SU-DHL-6 (cell line): ENCODE data around the gene AGRN.
"Not testable (repeated sequence)": the region's sequence is repeated elsewhere in the genome, so short reads cannot be mapped to it uniquely, and the experiment has no call there.

Source experiments
- H2AFZ ChIP-seq: fragments of 200-600 bp; sonication (generic); 2 replicates; pipeline ENCODE4 v1.6.1; 2014; ENCODE audit warnings: low read depth, mild to moderate bottlenecking, moderate library complexity, mixed read lengths, antibody characterized with exemption, low read length; ENCODE audit not compliant: severe bottlenecking
- H3F3A ChIP-seq: fragments of 200-600 bp; shearing (Covaris generic); 2 replicates; pipeline ENCODE4 v1.6.0; 2016; ENCODE audit warnings: antibody characterized with exemption, mild to moderate bottlenecking; ENCODE audit not compliant: insufficient read depth
- H3K27ac ChIP-seq: fragments of 200-600 bp; sonication (generic); 2 replicates; pipeline ENCODE4 v1.5.1; 2016; ENCODE audit warnings: low read depth, mild to moderate bottlenecking, low read length, moderate library complexity, mixed read lengths
- H3K27me3 ChIP-seq: fragments of 200-600 bp; sonication (generic), shearing (Covaris generic); 2 replicates; pipeline ENCODE4 v1.6.0; 2014; ENCODE audit warnings: mild to moderate bottlenecking, low read length
- H3K36me3 ChIP-seq: fragments of 200-600 bp; sonication (generic); 2 replicates; pipeline ENCODE4 v1.6.1; 2014; ENCODE audit warnings: mild to moderate bottlenecking, low read length, mixed read lengths
- H3K4me2 ChIP-seq: fragments of 300-600, 200-600 bp; shearing (Covaris generic), sonication (generic); 2 replicates; pipeline ENCODE4 v1.6.0; 2014; ENCODE audit warnings: low read length, low read depth, mild to moderate bottlenecking; ENCODE audit not compliant: poor library complexity, severe bottlenecking
- H3K4me3 ChIP-seq: fragments of 200-600 bp; sonication (generic); 2 replicates; pipeline ENCODE4 v1.5.1; 2014; ENCODE audit warnings: antibody characterized with exemption, low read length, mild to moderate bottlenecking, mixed read lengths; ENCODE audit not compliant: insufficient read depth, poor library complexity, severe bottlenecking
- H3K79me2 ChIP-seq: fragments of 200-600 bp; sonication (generic); 2 replicates; pipeline ENCODE4 v1.6.1; 2014; ENCODE audit warnings: mild to moderate bottlenecking, low read length, moderate library complexity; ENCODE audit not compliant: insufficient read depth
- H3K9ac ChIP-seq: fragments of 200-600 bp; sonication (generic); 2 replicates; pipeline ENCODE4 v1.7.0; 2014; ENCODE audit warnings: mild to moderate bottlenecking, low read length
- H3K9me2 ChIP-seq: fragments of 200-600 bp; sonication (generic); replicated peaks from 2 replicates; pipeline ENCODE4 v1.6.1; 2014; ENCODE audit warnings: low read length; ENCODE audit not compliant: insufficient read depth
- H3K9me3 ChIP-seq: fragments of 200-600 bp; sonication (generic); 2 replicates; pipeline ENCODE4 v1.6.1; 2014; ENCODE audit warnings: low read length, mixed read lengths; ENCODE audit not compliant: insufficient read depth
- H4K20me1 ChIP-seq: fragments of 200-600 bp; sonication (generic); 2 replicates; pipeline ENCODE4 v1.6.1; 2014; ENCODE audit warnings: low read depth, mild to moderate bottlenecking, antibody characterized with exemption, low read length, moderate library complexity, mixed read lengths
- CTCF ChIP-seq: fragments of 200-600 bp; sonication (generic); IDR thresholded peaks from one replicate; pipeline ENCODE4 v1.5.1; 2017; ENCODE audit warnings: antibody characterized with exemption, mild to moderate bottlenecking, low read length, moderate library complexity; ENCODE audit not compliant: insufficient read depth, poor library complexity, severe bottlenecking
- EZH2phosphoT487 ChIP-seq: fragments of 200-600 bp; sonication (generic), shearing (Covaris generic); conservative IDR thresholded peaks from 2 replicates; pipeline ENCODE4 v1.6.1; 2018; ENCODE audit warnings: mild to moderate bottlenecking, antibody characterized with exemption, low read length, moderate library complexity, mixed read lengths

Gene AGRN

GRCh38 chr1:1073743-1074587 lies 54.0 kb downstream of the AGRN start, which contains the start of gene RNF223:
Gene RNF223 (minus strand): TSS chr1:1074306. CDS start chr1:1072566, 1,740 bp downstream.
- H3K9ac ChIP-seq = no peak within 1 kb of the TSS
- H4K20me1 ChIP-seq = no peaks in the 10 kb centered on the region
- no peaks in the 10 kb centered on the region for H3K36me3 ChIP-seq
- H3K4me3 ChIP-seq = no peak within 1 kb of the TSS
- no peak within 1 kb of the TSS for H3K4me2 ChIP-seq
- no peaks in the 10 kb centered on the region for H3F3A ChIP-seq
- H3K79me2 ChIP-seq = no peaks in the 10 kb centered on the region
- no peaks in the 10 kb centered on the region for H3K27me3 ChIP-seq
- H3K27ac ChIP-seq = no peak within 1 kb of the TSS
- no peaks in the 10 kb centered on the region for H3K9me3 ChIP-seq
- TF ChIP-seq EZH2phosphoT487 (no peak), CTCF (no peak)
- H2AFZ ChIP-seq = no peak within 1 kb of the TSS
- H3K9me2 ChIP-seq = no peaks in the 10 kb centered on the region

DNA sequence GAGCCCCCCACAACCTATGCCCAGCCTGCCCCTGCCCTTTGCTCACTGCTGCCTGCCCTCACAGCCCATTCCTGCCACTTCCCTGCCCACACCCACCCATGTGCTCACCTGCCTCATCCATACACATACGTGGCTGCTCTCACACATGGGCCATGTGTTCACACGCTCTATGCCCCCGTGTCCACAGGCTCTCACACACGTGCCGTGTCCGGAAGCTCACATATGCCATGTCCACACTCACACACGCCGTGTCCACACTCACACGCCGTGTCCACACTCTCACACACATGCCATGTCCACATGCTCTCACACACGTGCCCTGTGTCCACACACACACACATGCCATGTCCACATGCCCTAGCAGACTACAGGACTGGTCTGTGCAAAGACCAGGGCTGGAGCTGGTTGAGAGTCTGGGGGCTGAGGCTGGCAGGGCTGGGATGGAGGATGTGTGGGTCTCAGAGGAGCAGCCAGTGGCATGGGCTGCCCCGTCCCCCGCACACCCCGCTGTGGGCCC lies 54.8 kb downstream of the AGRN start:
- Histone ChIP-seq H3K9me2 (no peaks in the 10 kb centered on the region), H4K20me1 (no peaks in the 10 kb centered on the region), H3K4me3 (no peak overlapping the region), H3F3A (no peaks in the 10 kb centered on the region; the same call in 1 of the 2 replicates), H2AFZ (no peak overlapping the region), H3K9ac (no peak overlapping the region), H3K27me3 (no peaks in the 10 kb centered on the region), H3K79me2 (no peaks in the 10 kb centered on the region), H3K36me3 (no peaks in the 10 kb centered on the region), H3K9me3 (no peaks in the 10 kb centered on the region), H3K4me2 (no peak overlapping the region), H3K27ac (no peak overlapping the region)
- TF ChIP-seq CTCF = no peak
- no peak for TF ChIP-seq EZH2phosphoT487

DNA sequence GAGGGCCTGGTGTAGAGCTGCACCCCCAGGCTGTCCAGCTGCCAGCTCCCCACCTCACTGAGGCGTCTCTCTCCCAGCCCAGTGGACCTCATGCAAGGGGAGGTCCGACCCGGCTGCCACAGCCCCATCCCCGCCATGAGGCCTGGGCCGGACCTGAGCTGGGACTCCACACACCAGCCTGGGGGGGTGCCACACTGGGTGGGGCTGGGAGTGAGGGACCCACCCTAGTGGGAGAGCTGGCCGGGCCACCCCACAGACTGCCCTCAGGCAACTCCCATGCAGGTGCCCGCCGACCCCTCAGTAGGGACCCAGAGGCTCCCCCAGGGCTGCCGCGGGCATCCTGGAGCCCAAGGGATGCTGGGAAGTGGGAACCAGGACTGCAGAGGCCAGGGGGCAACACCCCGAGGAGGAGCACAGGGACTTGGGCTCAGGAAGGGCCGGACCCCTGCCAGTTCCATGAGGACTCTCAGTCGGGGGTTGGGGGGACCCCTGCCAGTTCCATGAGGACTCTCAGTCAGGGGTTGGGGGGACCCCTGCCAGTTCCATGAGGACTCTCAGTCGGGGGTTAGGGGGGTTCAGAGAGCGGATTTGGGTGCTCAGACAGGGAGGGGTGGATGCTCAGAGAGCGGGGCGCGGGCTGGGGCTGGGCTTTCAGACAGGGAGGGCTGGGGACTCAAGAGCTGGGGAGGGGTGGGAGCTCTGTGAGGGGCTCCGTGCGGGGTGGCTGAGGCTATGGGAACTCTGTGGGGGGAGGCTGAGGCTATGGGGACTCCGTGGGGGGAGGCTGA lies 55.4 kb downstream of the AGRN start:
- Histone ChIP-seq H3K9me3 (no peaks in the 10 kb centered on the region), H3F3A (no peaks in the 10 kb centered on the region; the same call in 1 of the 2 replicates), H3K36me3 (no peaks in the 10 kb centered on the region), H3K9ac (no peak overlapping the region), H3K27me3 (no peaks in the 10 kb centered on the region), H3K9me2 (no peaks in the 10 kb centered on the region), H2AFZ (no peak overlapping the region), H3K4me2 (no peak overlapping the region), H3K4me3 (no peak overlapping the region), H3K79me2 (no peaks in the 10 kb centered on the region), H3K27ac (no peak overlapping the region), H4K20me1 (no peaks in the 10 kb centered on the region)
- TF ChIP-seq EZH2phosphoT487 = no peak
- no peak for TF ChIP-seq CTCF

DNA sequence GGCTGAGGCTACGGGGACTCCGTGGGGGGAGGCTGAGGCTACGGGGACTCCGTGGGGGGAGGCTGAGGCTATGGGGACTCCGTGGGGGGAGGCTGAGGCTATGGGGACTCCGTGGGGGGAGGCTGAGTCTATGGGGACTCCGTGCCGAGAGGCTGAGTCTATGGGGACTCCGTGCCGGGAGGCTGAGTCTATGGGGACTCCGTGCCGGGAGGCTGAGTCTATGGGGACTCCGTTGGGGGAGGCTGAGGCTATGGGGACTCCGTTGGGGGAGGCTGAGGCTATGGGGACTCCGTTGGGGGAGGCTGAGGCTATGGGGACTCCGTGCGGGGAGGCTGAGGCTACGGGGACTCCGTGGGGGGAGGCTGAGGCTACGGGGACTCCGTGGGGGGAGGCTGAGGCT lies 57.5 kb downstream of the AGRN start:
- H4K20me1 ChIP-seq, H3K79me2 ChIP-seq, H3K9ac ChIP-seq, H3K36me3 ChIP-seq, H3K4me2 ChIP-seq, H2AFZ ChIP-seq, H3F3A ChIP-seq, H3K9me3 ChIP-seq, H3K9me2 ChIP-seq, H3K27me3 ChIP-seq, H3K4me3 ChIP-seq, H3K27ac ChIP-seq: not testable (repeated sequence)
